ENCODE data around the gene PCDHA3. TPM values are rescaled to one million over a fixed set of nuclear protein-coding genes. Genes with fewer than 3 reads are reported as not detected.

PCDHA3 gene
- total and polyA plus RNA-seq, 2 of the 13 experiments (the other 11 are each of a cell fraction or from before 2014, with no cell fraction given): not detected

DNA sequence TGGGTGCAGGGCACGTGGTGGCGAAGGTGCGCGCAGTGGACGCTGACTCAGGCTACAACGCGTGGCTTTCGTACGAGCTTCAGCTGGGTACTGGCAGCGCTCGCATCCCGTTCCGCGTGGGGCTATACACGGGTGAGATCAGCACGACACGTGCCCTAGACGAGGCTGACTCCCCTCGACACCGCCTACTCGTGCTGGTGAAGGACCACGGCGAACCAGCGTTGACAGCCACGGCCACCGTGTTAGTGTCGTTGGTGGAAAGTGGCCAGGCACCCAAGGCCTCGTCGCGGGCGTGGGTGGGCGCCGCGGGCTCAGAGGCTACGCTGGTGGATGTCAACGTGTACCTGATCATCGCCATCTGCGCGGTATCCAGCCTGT lies 4.2 kb upstream of the PCDHA3 start:
- H3K9ac ChIP-seq (ENCODE audit: insufficient read depth, low read depth, low read length): no peak overlapping the region
- BruUV-seq (replicated peaks): no TSS peak
- no peak for ATAC-seq
- no peak for FAIRE-seq
- in situ Hi-C loops (cut with HindIII; ENCODE audit: extremely low pct_ligation_motif_present, low pct_unique_long_range_greater_than_20kb): no loop called here
- H2AFZ ChIP-seq (ENCODE audit: low read length): no peak overlapping the region
- H3K9me3 ChIP-seq (ENCODE audit: low read length): peaks cover 35% of the 10 kb centered on the region
- ChIA-PET CTCF (ENCODE audit: low intra/inter-chr PET ratio, low total read pairs) (no interaction called here), POLR2A (no interaction called here)
- H3K4me2 ChIP-seq (ENCODE audit: low read depth, low read length): no peak overlapping the region
- no peaks in the 10 kb centered on the region for H3K36me3 ChIP-seq (replicated peaks in 1 of 2; ENCODE audit: control insufficient read depth in 1 of 2, insufficient read depth in 2 of 2, low read length in 2 of 2)
- TF ChIP-seq ZNF383 (CRISPR knock-in tag; IDR thresholded peaks at IDR 0.05; ENCODE audit: borderline replicate concordance) (no peak), GPBP1L1 (CRISPR knock-in tag; IDR thresholded peaks at IDR 0.05) (no peak), CC2D1A (CRISPR knock-in tag; IDR thresholded peaks at IDR 0.05) (no peak), ZNF674 (CRISPR knock-in tag; IDR thresholded peaks at IDR 0.05; ENCODE audit: low read depth) (no peak), ZMYM3 (CRISPR knock-in tag; IDR thresholded peaks at IDR 0.05) (no peak), ARHGAP35 (CRISPR knock-in tag; IDR thresholded peaks at IDR 0.05; ENCODE audit: borderline replicate concordance) (no peak), SMAD9 (CRISPR knock-in tag; IDR thresholded peaks at IDR 0.05) (no peak), MAFK (conservative IDR thresholded peaks at IDR 0.05 in 1 of 2, IDR thresholded peaks at IDR 0.05 in 1 of 2; ENCODE audit: low read length in 2 of 2) (no peak), ZNF790 (CRISPR knock-in tag; IDR thresholded peaks at IDR 0.05; ENCODE audit: borderline replicate concordance) (no peak), ZNF12 (CRISPR knock-in tag; IDR thresholded peaks at IDR 0.05) (no peak), THAP11 (CRISPR knock-in tag; IDR thresholded peaks at IDR 0.05) (no peak), ZNF619 (CRISPR knock-in tag; IDR thresholded peaks at IDR 0.05) (no peak), CEBPB (IDR thresholded peaks at IDR 0.05; ENCODE audit: borderline replicate concordance, low read depth, low read length) (no peak), ZNF569 (CRISPR knock-in tag; IDR thresholded peaks at IDR 0.05; ENCODE audit: borderline replicate concordance) (no peak), ZNF556 (CRISPR knock-in tag; IDR thresholded peaks at IDR 0.05; ENCODE audit: borderline replicate concordance) (no peak), SP1 (IDR thresholded peaks at IDR 0.05) (no peak), SP1 (CRISPR knock-in tag; IDR thresholded peaks at IDR 0.05) (no peak)
- no peaks in the 10 kb centered on the region for H3K27me3 ChIP-seq (ENCODE audit: control insufficient read depth in 1 of 2, insufficient read depth in 2 of 2, low read length in 2 of 2)
- 69% methylated on average over 13 of the region's 39 CpGs for WGBS (ENCODE audit: low lambda C conversion rate)
- no peak for DNase-seq (ENCODE audit: low spot score)
- no peaks in the 10 kb centered on the region for H3K79me2 ChIP-seq (ENCODE audit: insufficient read depth, low read length)
- no peaks in the 10 kb centered on the region for H3K4me1 ChIP-seq (ENCODE audit: insufficient read depth, low read length)
- no peak overlapping the region for H3K4me3 ChIP-seq (replicated peaks in 1 of 3; ENCODE audit: insufficient read depth in 1 of 3, low read depth in 2 of 3, low read length in 3 of 3)
- no peak overlapping the region for H3K27ac ChIP-seq (ENCODE audit: extremely low read length, insufficient read depth, low read length)
- intact Hi-C loops (cut with micrococcal nuclease; ENCODE audit: unreplicated experiment): no loop called here
- no peaks in the 10 kb centered on the region for H4K20me1 ChIP-seq (ENCODE audit: insufficient read depth, low read length)
